Gastrocnemius medialis (tissue), 4 donors: ENCODE results near the gene SNX10.

Experiments
- CTCF ChIP-seq, 5 experiments: fragments of 450-650 bp in 3 of 5; fragments of 200-600 bp in 2 of 5; sonication (generic) in 2 of 5; IDR thresholded peaks in 4 of 5; conservative IDR thresholded peaks in 1 of 5; 1 replicate in 4 of 5; 2 replicates in 1 of 5; pipeline ENCODE4 v1.5.1; 2016 to 2019; ENCODE audit warnings: antibody characterized with exemption in 5 of 5, mild to moderate bottlenecking in 3 of 5, moderate library complexity in 3 of 5
- POLR2A ChIP-seq, 2 donors: fragments of 450-650 bp; IDR thresholded peaks; one replicate each; pipeline ENCODE4 v1.6.1; 2017; ENCODE audit warnings: antibody characterized with exemption in 2 of 2, mild to moderate bottlenecking in 2 of 2, moderate library complexity in 2 of 2

- TF ChIP-seq CTCF (IDR thresholded peaks at IDR 0.05 in 4 of 5, conservative IDR thresholded peaks at IDR 0.05 in 1 of 5) (peak; percentile 63 to 85 (median 71)), POLR2A (IDR thresholded peaks at IDR 0.05) (no peak)
These were observed 77.9 kb downstream of the SNX10 start for GRCh38 chr7:26369593-26369992.
